Prostate gland (tissue), 2 donors: ENCODE results near the gene TBL2.

Source experiments
- POLR2A ChIP-seq: fragments of 450-650 bp; IDR thresholded peaks from one replicate; pipeline ENCODE4 v1.6.1; 2016; ENCODE audit warnings: antibody characterized with exemption, mild to moderate bottlenecking
- TF ChIP-seq, protein P1 (sequence below), 4 experiments: fragments of 200-600 bp in 2 of 4; fragments of 450-650 bp in 2 of 4; sonication (generic) in 2 of 4; IDR thresholded peaks; 1 replicate in 3 of 4; 2 replicates in 1 of 4; pipeline ENCODE4 v1.5.1; 2016 to 2019; ENCODE audit warnings: antibody characterized with exemption in 4 of 4, mild to moderate bottlenecking in 2 of 4, moderate library complexity in 2 of 4

DNA sequence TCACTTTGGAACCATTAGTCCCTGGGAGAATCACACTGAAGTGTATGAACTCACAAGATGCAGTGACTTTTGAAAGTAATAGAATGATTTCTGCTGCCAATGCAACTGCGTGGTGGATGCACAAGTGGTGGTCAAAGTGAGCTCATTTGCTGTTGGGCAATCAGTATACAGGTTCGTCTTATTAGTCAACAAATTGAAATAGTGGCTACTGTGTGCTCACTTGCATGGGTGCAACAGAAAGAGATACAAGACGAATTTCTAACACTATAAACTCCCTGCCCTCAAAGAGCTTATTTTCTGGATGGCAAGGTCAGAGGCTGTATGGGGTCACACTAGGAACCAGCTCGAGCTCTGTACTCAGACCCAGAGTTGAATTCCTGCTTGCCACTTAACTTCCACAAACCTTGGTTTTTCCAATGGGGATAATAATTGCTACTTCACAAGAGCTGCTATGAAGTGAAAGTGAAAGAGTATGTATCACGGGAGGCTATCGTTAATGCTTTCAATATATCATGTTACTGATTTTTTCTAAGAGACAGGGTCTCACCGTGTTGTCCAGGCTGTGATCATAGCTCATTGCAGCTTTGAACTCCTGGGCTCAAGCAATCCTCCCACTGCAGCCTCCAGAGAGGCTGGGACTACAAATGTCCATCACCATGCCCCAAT, 12.6 kb downstream of the TBL2 start:
- TF ChIP-seq, protein P1, sequence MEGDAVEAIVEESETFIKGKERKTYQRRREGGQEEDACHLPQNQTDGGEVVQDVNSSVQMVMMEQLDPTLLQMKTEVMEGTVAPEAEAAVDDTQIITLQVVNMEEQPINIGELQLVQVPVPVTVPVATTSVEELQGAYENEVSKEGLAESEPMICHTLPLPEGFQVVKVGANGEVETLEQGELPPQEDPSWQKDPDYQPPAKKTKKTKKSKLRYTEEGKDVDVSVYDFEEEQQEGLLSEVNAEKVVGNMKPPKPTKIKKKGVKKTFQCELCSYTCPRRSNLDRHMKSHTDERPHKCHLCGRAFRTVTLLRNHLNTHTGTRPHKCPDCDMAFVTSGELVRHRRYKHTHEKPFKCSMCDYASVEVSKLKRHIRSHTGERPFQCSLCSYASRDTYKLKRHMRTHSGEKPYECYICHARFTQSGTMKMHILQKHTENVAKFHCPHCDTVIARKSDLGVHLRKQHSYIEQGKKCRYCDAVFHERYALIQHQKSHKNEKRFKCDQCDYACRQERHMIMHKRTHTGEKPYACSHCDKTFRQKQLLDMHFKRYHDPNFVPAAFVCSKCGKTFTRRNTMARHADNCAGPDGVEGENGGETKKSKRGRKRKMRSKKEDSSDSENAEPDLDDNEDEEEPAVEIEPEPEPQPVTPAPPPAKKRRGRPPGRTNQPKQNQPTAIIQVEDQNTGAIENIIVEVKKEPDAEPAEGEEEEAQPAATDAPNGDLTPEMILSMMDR (IDR thresholded peaks at IDR 0.05) = no peak
- TF ChIP-seq POLR2A = no peak
